ENCODE results near the gene SV2C. TPM values are rescaled to one million over a fixed set of nuclear protein-coding genes. Genes with fewer than 3 reads are reported as not detected.

Gene SV2C
- total RNA-seq, 1 experiment from 2014 or later = 0.85 TPM

GRCh38 chr5:76385540-76385939 is 302.4 kb downstream of the SV2C start:
- in situ Hi-C loops (cut with HindIII; ENCODE audit: low sequenced_read_pairs) = no loop called here

GRCh38 chr5:76386360-76386759 is 303.2 kb downstream of the SV2C start:
- in situ Hi-C loops (cut with HindIII; ENCODE audit: low sequenced_read_pairs) = no loop called here

More at GRCh38 chr5:76385540-76385939, 302.4 kb downstream of the SV2C start:
- no peak for DNase-seq (ENCODE audit: low spot score)

GRCh38 chr5:76388236-76388635 is 305.1 kb downstream of the SV2C start:
- no peak for DNase-seq (ENCODE audit: low spot score)
- in situ Hi-C loops (cut with HindIII; ENCODE audit: low sequenced_read_pairs) = no loop called here

More at GRCh38 chr5:76386360-76386759, 303.2 kb downstream of the SV2C start:
- peak; percentile 45 for DNase-seq (ENCODE audit: low spot score)

- in situ Hi-C loops (cut with HindIII; ENCODE audit: low sequenced_read_pairs) = no loop called here
- DNase-seq (ENCODE audit: low spot score) = no peak
Observed at GRCh38 chr5:76388791-76389512, 305.8 kb downstream of the SV2C start.

- no peak for DNase-seq (ENCODE audit: low spot score)
- in situ Hi-C loops (cut with HindIII; ENCODE audit: low sequenced_read_pairs) = loop anchor here (5.0 kb wide), 1 partner anchor 62 kb away; no protein-coding TSS in a partner anchor
Observed at GRCh38 chr5:76389513-76390154, 306.5 kb downstream of the SV2C start.

- DNase-seq (ENCODE audit: low spot score) = no peak
- in situ Hi-C loops (cut with HindIII; ENCODE audit: low sequenced_read_pairs) = loop anchor here (5.0 kb wide), 1 partner anchor 64 kb away; no protein-coding TSS in a partner anchor
Observed at GRCh38 chr5:76391014-76391413, 307.8 kb downstream of the SV2C start.

GRCh38 chr5:76393035-76393680 is 310.0 kb downstream of the SV2C start:
- in situ Hi-C loops (cut with HindIII; ENCODE audit: low sequenced_read_pairs) = loop anchor here (5.0 kb wide), 1 partner anchor 66 kb away; no protein-coding TSS in a partner anchor
- no peak for DNase-seq (ENCODE audit: low spot score)

- no peak for DNase-seq (ENCODE audit: low spot score)
- in situ Hi-C loops (cut with HindIII; ENCODE audit: low sequenced_read_pairs) = no loop called here
Observed at GRCh38 chr5:76397200-76397599, 314.0 kb downstream of the SV2C start.

GRCh38 chr5:76399268-76399667 is 316.1 kb downstream of the SV2C start:
- DNase-seq (ENCODE audit: low spot score) = no peak
- in situ Hi-C loops (cut with HindIII; ENCODE audit: low sequenced_read_pairs) = no loop called here

GRCh38 chr5:76400466-76400865 is 317.3 kb downstream of the SV2C start:
- in situ Hi-C loops (cut with HindIII; ENCODE audit: low sequenced_read_pairs) = no loop called here
- DNase-seq (ENCODE audit: low spot score) = no peak

- no peak for DNase-seq (ENCODE audit: low spot score)
- in situ Hi-C loops (cut with HindIII; ENCODE audit: low sequenced_read_pairs) = no loop called here
Observed at GRCh38 chr5:76401801-76402250, 318.6 kb downstream of the SV2C start.

GRCh38 chr5:76402251-76402885 is 319.2 kb downstream of the SV2C start:
- in situ Hi-C loops (cut with HindIII; ENCODE audit: low sequenced_read_pairs) = no loop called here
- DNase-seq (ENCODE audit: low spot score) = peak; percentile 26

GRCh38 chr5:76402886-76403765 is 319.9 kb downstream of the SV2C start, which contains the start of gene IQGAP2:
Gene IQGAP2, plus strand, starts transcription at chr5:76403285. Its CDS starts 261 bp downstream, at chr5:76403546.
- peak; percentile 28 for DNase-seq (ENCODE audit: low spot score)
- in situ Hi-C loops (cut with HindIII; ENCODE audit: low sequenced_read_pairs) = no loop called here
